ENCODE results near the gene RNF6.

GRCh38 chr13:26163812-26164211 is 58.3 kb downstream of the RNF6 start:
- TF ChIP-seq CTCF (IDR thresholded peaks at IDR 0.05) (no peak), EP300 (IDR thresholded peaks at IDR 0.05) (no peak), POLR2A (IDR thresholded peaks at IDR 0.05; ENCODE audit: low read depth) (no peak), POLR2AphosphoS5 (IDR thresholded peaks at IDR 0.05) (no peak)

Data from esophagus muscularis mucosa (tissue), 4 donors.